ENCODE measurements around the gene PRXL2A.

Gene PRXL2A

GRCh38 chr10:80379701-80380100 is 28.6 kb upstream of the PRXL2A start:
- no peak for TF ChIP-seq POLR2AphosphoS5 (IDR thresholded peaks at IDR 0.05; ENCODE audit: low read depth, low read length)
- TF ChIP-seq FOXP2 (optimal IDR thresholded peaks at IDR 0.05; ENCODE audit: borderline replicate concordance, extremely low read depth, extremely low read length, insufficient read depth), result no peak
- TF ChIP-seq SIN3A (IDR thresholded peaks at IDR 0.05; ENCODE audit: borderline replicate concordance, insufficient read depth, low read length), result no peak
- no peak for TF ChIP-seq TAF1 (IDR thresholded peaks at IDR 0.05; ENCODE audit: borderline replicate concordance, insufficient read depth, low read length)
- TF ChIP-seq, protein P1, sequence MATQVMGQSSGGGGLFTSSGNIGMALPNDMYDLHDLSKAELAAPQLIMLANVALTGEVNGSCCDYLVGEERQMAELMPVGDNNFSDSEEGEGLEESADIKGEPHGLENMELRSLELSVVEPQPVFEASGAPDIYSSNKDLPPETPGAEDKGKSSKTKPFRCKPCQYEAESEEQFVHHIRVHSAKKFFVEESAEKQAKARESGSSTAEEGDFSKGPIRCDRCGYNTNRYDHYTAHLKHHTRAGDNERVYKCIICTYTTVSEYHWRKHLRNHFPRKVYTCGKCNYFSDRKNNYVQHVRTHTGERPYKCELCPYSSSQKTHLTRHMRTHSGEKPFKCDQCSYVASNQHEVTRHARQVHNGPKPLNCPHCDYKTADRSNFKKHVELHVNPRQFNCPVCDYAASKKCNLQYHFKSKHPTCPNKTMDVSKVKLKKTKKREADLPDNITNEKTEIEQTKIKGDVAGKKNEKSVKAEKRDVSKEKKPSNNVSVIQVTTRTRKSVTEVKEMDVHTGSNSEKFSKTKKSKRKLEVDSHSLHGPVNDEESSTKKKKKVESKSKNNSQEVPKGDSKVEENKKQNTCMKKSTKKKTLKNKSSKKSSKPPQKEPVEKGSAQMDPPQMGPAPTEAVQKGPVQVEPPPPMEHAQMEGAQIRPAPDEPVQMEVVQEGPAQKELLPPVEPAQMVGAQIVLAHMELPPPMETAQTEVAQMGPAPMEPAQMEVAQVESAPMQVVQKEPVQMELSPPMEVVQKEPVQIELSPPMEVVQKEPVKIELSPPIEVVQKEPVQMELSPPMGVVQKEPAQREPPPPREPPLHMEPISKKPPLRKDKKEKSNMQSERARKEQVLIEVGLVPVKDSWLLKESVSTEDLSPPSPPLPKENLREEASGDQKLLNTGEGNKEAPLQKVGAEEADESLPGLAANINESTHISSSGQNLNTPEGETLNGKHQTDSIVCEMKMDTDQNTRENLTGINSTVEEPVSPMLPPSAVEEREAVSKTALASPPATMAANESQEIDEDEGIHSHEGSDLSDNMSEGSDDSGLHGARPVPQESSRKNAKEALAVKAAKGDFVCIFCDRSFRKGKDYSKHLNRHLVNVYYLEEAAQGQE (IDR thresholded peaks at IDR 0.05; ENCODE audit: insufficient read depth in 1 of 2, low read depth in 2 of 2, low read length in 2 of 2), result no peak

DNA sequence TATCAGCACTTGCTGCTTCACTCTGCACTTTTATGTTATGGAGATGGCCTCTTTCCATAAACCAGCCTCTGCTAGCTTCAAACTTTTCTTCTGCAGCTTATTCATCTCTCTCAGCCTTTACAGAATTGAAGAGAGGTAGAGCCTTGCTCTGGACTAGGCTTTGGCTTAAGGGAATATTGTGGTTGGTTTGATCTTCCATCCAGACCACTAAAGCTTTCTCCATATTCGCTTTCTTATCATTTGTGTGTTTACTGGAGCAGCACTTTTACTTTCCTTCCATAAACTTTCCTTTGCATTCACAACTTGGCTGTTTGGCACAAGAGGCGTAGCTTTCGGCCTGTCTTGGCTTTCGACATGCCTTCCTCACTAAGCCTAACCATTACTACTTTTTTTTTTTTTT is 28.2 kb upstream of the PRXL2A start:
- TF ChIP-seq TAF1 (IDR thresholded peaks at IDR 0.05; ENCODE audit: borderline replicate concordance, insufficient read depth, low read length) (no peak), FOXP2 (optimal IDR thresholded peaks at IDR 0.05; ENCODE audit: borderline replicate concordance, extremely low read depth, extremely low read length, insufficient read depth) (no peak), POLR2AphosphoS5 (IDR thresholded peaks at IDR 0.05; ENCODE audit: low read depth, low read length) (no peak), SIN3A (IDR thresholded peaks at IDR 0.05; ENCODE audit: borderline replicate concordance, insufficient read depth, low read length) (no peak)
- TF ChIP-seq, protein P1 (IDR thresholded peaks at IDR 0.05; ENCODE audit: insufficient read depth in 1 of 2, low read depth in 2 of 2, low read length in 2 of 2), result no peak

DNA sequence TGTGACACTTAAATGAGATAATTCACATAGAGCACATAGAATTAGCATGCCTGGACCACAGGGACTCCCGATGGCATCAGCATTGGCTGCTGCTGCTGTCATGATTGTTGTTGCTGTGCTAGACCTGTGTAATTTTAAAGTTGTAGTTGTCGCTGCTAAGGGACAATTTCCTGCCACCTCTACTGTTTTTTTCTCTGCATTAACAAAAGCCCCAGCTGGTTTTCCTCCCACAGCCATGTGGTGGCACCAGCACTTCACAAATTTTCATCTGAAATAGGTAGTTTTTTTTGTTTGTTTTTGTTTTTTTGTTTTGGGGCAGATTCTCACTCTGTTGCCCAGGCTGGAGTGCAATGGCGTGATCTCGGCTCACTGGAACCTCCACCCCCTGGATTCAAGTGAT is 25.4 kb upstream of the PRXL2A start:
- TF ChIP-seq POLR2AphosphoS5 (IDR thresholded peaks at IDR 0.05; ENCODE audit: low read depth, low read length), result no peak
- TF ChIP-seq, protein P1 (IDR thresholded peaks at IDR 0.05; ENCODE audit: insufficient read depth in 1 of 2, low read depth in 2 of 2, low read length in 2 of 2), result no peak
- no peak for TF ChIP-seq FOXP2 (optimal IDR thresholded peaks at IDR 0.05; ENCODE audit: borderline replicate concordance, extremely low read depth, extremely low read length, insufficient read depth)
- no peak for TF ChIP-seq SIN3A (IDR thresholded peaks at IDR 0.05; ENCODE audit: borderline replicate concordance, insufficient read depth, low read length)
- no peak for TF ChIP-seq TAF1 (IDR thresholded peaks at IDR 0.05; ENCODE audit: borderline replicate concordance, insufficient read depth, low read length)

GRCh38 chr10:80390740-80391139 is 17.6 kb upstream of the PRXL2A start:
- no peak for TF ChIP-seq SIN3A (IDR thresholded peaks at IDR 0.05; ENCODE audit: borderline replicate concordance, insufficient read depth, low read length)
- TF ChIP-seq, protein P1 (IDR thresholded peaks at IDR 0.05; ENCODE audit: insufficient read depth in 1 of 2, low read depth in 2 of 2, low read length in 2 of 2), result no peak
- TF ChIP-seq TAF1 (IDR thresholded peaks at IDR 0.05; ENCODE audit: borderline replicate concordance, insufficient read depth, low read length), result no peak
- TF ChIP-seq POLR2AphosphoS5 (IDR thresholded peaks at IDR 0.05; ENCODE audit: low read depth, low read length), result no peak
- TF ChIP-seq FOXP2 (optimal IDR thresholded peaks at IDR 0.05; ENCODE audit: borderline replicate concordance, extremely low read depth, extremely low read length, insufficient read depth), result no peak

DNA sequence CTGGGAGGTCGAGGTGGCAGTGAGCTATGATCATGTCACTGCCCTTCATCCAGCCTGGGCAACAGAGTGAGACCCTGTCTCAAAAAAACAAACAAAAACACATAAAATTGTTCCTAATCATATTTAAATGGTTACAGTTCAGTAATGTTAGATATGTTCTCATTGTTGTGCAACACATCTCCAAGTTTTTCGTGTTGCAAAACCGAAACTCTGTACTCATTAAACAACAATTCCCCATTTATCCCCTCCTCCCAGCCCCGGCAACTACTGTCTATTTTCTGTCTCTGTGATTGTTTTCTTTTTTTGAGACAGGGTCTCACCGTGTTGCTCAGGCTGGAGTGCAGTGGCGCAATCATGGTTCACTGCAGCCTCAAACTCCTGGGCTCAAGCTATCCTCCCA is 16.1 kb upstream of the PRXL2A start:
- TF ChIP-seq, protein P1 (IDR thresholded peaks at IDR 0.05; ENCODE audit: insufficient read depth in 1 of 2, low read depth in 2 of 2, low read length in 2 of 2), result no peak
- TF ChIP-seq POLR2AphosphoS5 (IDR thresholded peaks at IDR 0.05; ENCODE audit: low read depth, low read length) (no peak), FOXP2 (optimal IDR thresholded peaks at IDR 0.05; ENCODE audit: borderline replicate concordance, extremely low read depth, extremely low read length, insufficient read depth) (no peak), TAF1 (IDR thresholded peaks at IDR 0.05; ENCODE audit: borderline replicate concordance, insufficient read depth, low read length) (no peak), SIN3A (IDR thresholded peaks at IDR 0.05; ENCODE audit: borderline replicate concordance, insufficient read depth, low read length) (no peak)
